CD4-positive, alpha-beta T cell treated with Interleukin-6 at 100 ng/mL for 8 hours (primary cell): ENCODE measurements around the gene RGR.
A peak's percentile ranks its signal among the peaks of the same experiment; 100 is the strongest.

Experiments
- DNase-seq: peaks from one replicate; pipeline ENCODE4 v3.0.0-alpha.2; 2020; ENCODE audit warnings: mixed read lengths, low spot score

RGR gene, protein sequence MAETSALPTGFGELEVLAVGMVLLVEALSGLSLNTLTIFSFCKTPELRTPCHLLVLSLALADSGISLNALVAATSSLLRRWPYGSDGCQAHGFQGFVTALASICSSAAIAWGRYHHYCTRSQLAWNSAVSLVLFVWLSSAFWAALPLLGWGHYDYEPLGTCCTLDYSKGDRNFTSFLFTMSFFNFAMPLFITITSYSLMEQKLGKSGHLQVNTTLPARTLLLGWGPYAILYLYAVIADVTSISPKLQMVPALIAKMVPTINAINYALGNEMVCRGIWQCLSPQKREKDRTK

GRCh38 chr10:84244651-84245270 lies at the start of gene RGR:
Gene RGR, plus strand, starts transcription at chr10:84245053. Its CDS starts 38 bp downstream, at chr10:84245091.
- DNase-seq, result no peak

DNA sequence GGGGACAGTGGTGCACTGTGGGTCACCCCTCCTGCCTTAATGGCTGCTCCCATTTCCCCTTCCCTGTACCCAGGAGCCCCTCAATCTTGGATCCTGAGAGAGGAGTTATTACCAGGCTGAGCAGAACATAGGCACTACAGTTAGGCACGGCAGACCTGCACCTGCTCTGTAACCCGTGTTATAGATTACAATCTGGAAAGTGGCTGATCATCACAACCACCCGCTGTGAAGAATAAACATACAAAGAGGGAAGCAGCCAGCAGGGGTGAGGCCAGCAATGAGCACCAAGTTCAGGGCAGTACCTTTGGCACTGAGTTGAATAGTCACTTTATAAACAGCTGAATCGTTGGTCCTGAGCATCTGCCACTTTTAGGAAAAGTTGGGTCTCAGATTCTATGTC lies 48.8 kb upstream of the RGR start:
- DNase-seq, result no peak

- no peak for DNase-seq
Measured at GRCh38 chr10:84196941-84197340, 47.9 kb upstream of the RGR start.

GRCh38 chr10:84197643-84198042 lies 47.2 kb upstream of the RGR start:
- no peak for DNase-seq

GRCh38 chr10:84198206-84198915 lies 46.5 kb upstream of the RGR start:
- no peak for DNase-seq

DNA sequence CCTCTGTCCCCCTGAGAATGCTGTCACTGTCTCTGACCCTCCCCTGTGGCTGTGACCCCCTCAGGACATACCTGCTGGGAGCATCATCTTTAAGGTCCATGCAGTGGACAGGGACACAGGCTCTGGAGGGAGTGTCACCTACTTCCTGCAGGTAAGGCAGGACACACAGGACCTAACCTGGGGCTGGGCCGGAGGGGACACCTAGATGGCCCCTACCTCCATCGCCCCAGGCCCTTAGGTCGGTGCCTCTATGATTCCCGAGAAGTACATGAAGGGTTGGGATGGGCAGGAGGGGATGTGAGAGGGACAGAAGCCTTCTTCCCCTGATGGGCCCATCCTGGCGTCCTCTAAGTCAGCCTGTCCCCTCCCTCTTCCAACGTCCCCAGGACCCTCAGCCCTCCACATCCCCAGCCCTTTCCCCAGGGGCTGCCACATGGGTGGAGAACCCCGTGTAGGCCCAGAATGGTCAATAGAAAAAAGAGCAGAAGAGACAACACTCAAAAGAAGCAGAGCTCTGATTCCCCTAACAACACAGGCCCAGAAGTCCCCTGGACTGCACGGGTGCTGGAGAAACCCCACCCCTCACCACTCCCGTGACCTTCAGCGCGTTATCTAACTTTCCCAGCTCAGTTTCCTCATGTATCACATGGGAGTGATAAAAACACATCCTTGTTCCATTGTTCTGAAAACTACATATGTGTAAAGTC lies 44.2 kb upstream of the RGR start:
- no peak for DNase-seq

DNA sequence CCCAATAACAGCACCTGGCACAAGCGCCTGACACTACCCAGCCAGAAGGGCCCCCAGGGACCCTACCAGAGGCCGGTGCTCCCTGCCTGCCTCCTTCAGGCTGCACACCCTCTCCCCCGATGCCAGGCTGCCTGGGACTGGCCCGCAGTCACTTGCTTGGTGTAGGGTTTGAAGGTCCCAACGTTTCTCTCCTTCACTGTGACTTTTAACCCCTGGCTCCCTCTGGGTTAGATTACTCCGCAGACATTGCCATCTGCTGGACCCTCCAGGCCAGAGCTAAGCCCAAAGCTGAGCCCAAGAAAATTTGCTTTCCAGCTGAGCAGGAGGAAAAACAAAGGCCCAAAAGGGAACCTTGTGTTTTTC lies 43.6 kb upstream of the RGR start:
- no peak for DNase-seq

DNA sequence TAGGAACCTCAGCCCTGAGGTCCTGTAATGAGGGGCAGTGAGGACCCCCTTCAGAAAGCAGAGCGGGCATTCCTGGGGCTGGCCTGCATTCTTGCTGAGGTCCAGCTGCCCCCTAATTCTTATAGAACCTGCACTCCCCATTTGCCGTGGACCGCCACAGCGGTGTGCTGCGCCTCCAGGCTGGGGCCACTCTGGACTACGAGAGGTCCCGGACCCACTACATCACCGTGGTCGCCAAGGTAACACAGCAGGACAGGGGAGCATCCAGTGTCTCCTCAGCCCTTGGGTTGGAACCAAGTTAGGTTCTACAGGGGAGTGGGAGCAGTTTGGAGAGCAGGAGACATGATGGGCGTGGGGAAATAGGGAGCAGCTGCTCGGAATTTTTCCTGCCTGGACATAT lies 43.2 kb upstream of the RGR start:
- no peak for DNase-seq

GRCh38 chr10:84202349-84202748 lies 42.5 kb upstream of the RGR start:
- no peak for DNase-seq

DNA sequence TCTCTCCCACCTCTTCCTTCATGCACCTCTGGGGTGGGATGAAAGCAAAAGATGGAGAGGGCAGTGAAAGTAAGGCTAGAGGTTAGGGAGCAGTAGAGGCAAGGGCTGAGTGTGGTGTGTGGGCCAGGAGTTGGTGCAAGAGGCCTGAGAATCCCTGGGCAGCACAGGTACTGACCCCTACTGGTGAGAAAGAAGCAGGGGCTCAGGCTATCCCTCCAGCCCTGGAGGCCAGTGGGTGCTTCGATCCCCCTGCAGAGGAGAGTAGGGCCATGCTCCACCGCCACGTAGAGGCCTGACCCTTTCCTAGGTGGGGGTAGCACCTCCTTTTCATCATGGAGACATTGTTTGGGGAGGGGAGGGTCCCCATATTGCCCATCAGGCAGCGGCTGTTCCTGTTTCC lies 40.7 kb upstream of the RGR start:
- no peak for DNase-seq

GRCh38 chr10:84204610-84205009 lies 40.2 kb upstream of the RGR start:
- no peak for DNase-seq

- DNase-seq, result peak; percentile 51
Measured at GRCh38 chr10:84205049-84205852, 39.6 kb upstream of the RGR start.

DNA sequence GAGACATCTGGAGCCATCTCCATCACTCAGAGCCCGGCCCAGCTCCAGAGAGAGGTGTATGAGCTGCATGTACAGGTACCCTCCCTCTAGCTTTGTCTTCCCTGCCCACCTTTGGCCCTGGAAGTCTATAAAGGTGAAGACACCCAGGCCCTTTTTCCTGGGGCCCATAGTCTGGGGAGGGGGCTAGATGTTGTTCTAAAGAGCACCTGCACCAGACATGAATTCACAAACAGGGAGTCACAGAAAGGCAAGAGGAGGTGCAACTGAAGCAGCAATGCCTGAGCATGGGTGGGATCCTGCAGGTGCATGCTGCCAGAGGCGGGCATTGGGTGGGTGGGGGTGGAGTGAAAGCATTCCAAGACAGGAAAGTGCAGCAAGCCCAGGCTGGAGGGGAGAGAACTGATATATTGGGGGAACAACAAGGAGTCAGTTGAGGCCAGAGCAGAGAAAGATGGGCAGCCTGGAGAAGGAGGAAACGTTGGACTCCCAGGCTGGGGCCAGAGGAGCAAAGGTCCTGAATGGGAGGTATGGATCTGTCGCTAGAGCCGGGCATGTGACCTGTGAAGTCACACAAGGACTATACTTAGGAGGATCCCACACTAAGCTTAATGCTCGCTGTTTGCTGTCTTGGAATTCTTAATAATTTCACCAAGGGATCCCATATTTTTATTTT lies 38.9 kb upstream of the RGR start:
- DNase-seq, result no peak

DNA sequence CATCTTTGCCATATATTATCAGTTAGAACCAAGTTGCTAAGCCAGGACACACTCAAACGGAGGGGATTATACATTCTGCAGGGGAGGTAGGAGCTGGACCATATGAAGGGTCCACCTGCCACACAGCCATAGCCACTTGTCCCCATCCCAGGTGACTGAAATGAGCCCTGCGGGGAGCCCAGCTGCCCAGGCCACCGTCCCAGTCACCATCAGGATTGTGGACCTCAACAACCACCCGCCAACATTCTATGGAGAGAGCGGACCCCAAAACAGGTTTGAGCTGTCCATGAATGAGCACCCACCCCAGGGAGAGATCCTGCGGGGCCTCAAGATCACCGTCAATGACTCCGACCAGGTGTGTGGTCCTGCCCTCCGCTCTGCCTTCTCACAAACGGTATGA lies 36.8 kb upstream of the RGR start:
- DNase-seq, result no peak

DNA sequence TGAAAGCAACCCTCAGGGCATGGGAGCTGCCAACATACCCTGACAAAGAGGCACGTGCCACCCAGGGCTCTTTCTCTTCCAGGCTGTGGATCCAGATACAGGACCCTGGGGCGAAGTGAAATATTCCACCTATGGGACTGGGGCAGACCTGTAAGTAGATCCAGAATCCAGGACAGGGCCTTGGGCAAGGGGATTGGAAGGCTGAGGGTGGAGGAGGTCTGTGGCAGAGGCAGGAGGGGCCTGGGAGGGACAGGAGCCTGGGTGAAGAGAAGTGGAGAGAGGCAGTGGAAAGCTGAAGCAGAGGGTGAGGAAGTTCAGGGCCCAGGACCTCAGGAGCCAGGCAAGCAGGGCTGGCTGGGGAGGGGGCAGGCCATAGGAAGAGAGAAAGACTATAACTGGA lies 33.3 kb upstream of the RGR start:
- no peak for DNase-seq

- no peak for DNase-seq
Measured at GRCh38 chr10:84212014-84212413, 32.8 kb upstream of the RGR start.

- DNase-seq, result no peak
Measured at GRCh38 chr10:84213076-84213475, 31.8 kb upstream of the RGR start.

- no peak for DNase-seq
Measured at GRCh38 chr10:84214046-84214572, 30.7 kb upstream of the RGR start.

DNA sequence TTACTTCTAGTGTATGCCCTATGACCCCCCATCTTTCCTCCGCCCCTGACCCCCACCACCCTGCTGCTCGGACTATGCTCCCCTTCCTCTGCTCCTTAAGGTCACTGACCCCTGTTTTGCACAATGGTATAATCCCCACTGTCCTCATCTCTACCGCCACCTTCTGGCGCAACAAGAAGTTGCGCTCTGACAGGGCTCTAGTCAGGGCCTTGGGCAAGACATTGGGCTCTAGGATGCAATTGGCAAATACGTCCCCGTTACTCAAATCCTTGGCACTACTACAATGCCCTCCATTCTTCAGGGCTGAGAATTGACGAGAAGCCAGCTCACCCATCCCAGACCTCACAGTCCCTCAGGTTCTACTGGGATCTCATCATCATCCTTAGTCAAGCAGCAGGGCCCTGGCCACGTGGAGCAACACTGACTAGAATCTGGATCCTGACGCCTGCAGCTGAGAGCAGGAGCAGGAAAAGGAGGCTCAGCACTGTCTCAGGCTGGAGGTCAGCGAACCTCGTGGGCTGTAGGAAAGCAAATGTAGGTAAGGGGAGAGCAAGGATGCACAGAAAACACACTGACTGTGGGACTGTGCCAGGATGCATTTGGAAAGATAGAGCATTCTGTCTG lies 30.1 kb upstream of the RGR start:
- DNase-seq, result peak; percentile 14

DNA sequence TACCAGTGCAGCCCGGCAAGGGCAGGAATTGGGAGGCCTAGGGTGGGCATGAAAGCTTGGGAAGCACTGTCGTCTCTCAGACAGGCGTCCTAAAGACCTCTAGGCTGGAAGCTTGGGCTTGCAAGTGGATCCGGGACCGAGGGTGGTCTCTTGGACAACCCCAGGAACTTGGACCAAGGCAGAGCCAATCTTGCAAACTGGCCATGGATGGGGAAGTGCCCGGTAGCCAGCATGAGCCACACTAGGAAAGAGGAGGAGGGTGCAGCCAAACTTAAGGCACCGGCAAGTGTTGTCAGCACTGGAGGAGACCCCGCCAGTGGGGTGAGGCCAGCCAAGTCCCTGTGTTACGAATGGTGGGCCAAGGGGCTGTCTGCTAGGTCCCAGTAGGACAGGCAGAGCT lies 28.0 kb upstream of the RGR start:
- DNase-seq, result no peak

- DNase-seq, result no peak
Measured at GRCh38 chr10:84217746-84218145, 27.1 kb upstream of the RGR start.
